SJSA1 (cell line): ENCODE results near the gene DLG2. TPM values are rescaled to one million over a fixed set of nuclear protein-coding genes. Genes with fewer than 3 reads are reported as not detected.
"Not testable (repeated sequence)": the region's sequence is repeated elsewhere in the genome, so short reads cannot be mapped to it uniquely, and the experiment has no call there.

Experiments used
- DNase-seq, 2 experiments: peaks; one replicate each; pipeline ENCODE4 v3.0.0-alpha.2; 2015 to 2020; ENCODE audit warnings: low spot score in 2 of 2, low read depth in 1 of 2
- H3K27ac ChIP-seq: fragments of 250-450 bp; sonication (Bioruptor Pico); 2 replicates; pipeline ENCODE4 v1.5.1; 2020; ENCODE audit warnings: mild to moderate bottlenecking, moderate library complexity
- H3K27me3 ChIP-seq: fragments of 250-450 bp; sonication (Bioruptor Pico); replicated peaks from 2 replicates; pipeline ENCODE4 v1.5.1; 2020; ENCODE audit warnings: mild to moderate bottlenecking, moderate library complexity
- H3K36me3 ChIP-seq: fragments of 250-450 bp; sonication (Bioruptor Pico); 2 replicates; pipeline ENCODE4 v1.5.1; 2020; ENCODE audit warnings: mild to moderate bottlenecking
- H3K4me1 ChIP-seq: fragments of 250-450 bp; sonication (Bioruptor Pico); replicated peaks from 2 replicates; pipeline ENCODE4 v1.6.1; 2021; ENCODE audit warnings: mild to moderate bottlenecking
- H3K4me3 ChIP-seq: fragments of 250-450 bp; sonication (Bioruptor Pico); 2 replicates; pipeline ENCODE4 v1.5.1; 2020; ENCODE audit warnings: mild to moderate bottlenecking
- H3K9me3 ChIP-seq: fragments of 250-450 bp; sonication (Bioruptor Pico); replicated peaks from 2 replicates; pipeline ENCODE4 v1.5.1; 2020; ENCODE audit warnings: mild to moderate bottlenecking
- total RNA-seq: library from RNA; depleted of rRNA; stranded (reverse); fragments of >200 nt; shearing (Covaris generic); gene quantifications from 2 replicates; pipeline ENCODE4 v1.2.3, GENCODE V29; 2014

Gene DLG2
- total RNA-seq, 1 experiment from 2014 or later: 0.13 TPM

GRCh38 chr11:85231588-85231987 lies 395.6 kb downstream of the DLG2 start:
- Histone ChIP-seq H3K4me1 (no peaks in the 10 kb centered on the region), H3K27ac (no peak overlapping the region), H3K4me3 (no peak overlapping the region), H3K27me3 (no peaks in the 10 kb centered on the region), H3K9me3 (no peaks in the 10 kb centered on the region), H3K36me3 (no peaks in the 10 kb centered on the region)
- DNase-seq: no peak

GRCh38 chr11:85229723-85230122 lies 397.4 kb downstream of the DLG2 start:
- H3K4me1 ChIP-seq, H3K36me3 ChIP-seq, DNase-seq, H3K27me3 ChIP-seq, H3K27ac ChIP-seq, H3K4me3 ChIP-seq, H3K9me3 ChIP-seq: not testable (repeated sequence)

GRCh38 chr11:85196968-85197367 lies 430.2 kb downstream of the DLG2 start:
- H3K27ac ChIP-seq: no peak overlapping the region
- H3K36me3 ChIP-seq: no peaks in the 10 kb centered on the region
- no peaks in the 10 kb centered on the region for H3K9me3 ChIP-seq
- H3K27me3 ChIP-seq: no peaks in the 10 kb centered on the region
- DNase-seq: no peak
- no peak overlapping the region for H3K4me3 ChIP-seq
- H3K4me1 ChIP-seq: no peaks in the 10 kb centered on the region

- H3K36me3 ChIP-seq: no peaks in the 10 kb centered on the region
- H3K27ac ChIP-seq: no peak overlapping the region
- H3K4me3 ChIP-seq: no peak overlapping the region
- no peak for DNase-seq
- H3K27me3 ChIP-seq: no peaks in the 10 kb centered on the region
- no peaks in the 10 kb centered on the region for H3K9me3 ChIP-seq
- H3K4me1 ChIP-seq: no peaks in the 10 kb centered on the region
Measured at GRCh38 chr11:85195934-85196333, 431.2 kb downstream of the DLG2 start.

GRCh38 chr11:85187992-85188391 lies 439.2 kb downstream of the DLG2 start:
- Histone ChIP-seq H3K4me3 (no peak overlapping the region), H3K27me3 (no peaks in the 10 kb centered on the region), H3K9me3 (no peaks in the 10 kb centered on the region), H3K4me1 (no peaks in the 10 kb centered on the region), H3K27ac (no peak overlapping the region), H3K36me3 (no peaks in the 10 kb centered on the region)
- no peak for DNase-seq

GRCh38 chr11:85184721-85185120 lies 442.4 kb downstream of the DLG2 start:
- H3K27ac ChIP-seq: no peak overlapping the region
- no peaks in the 10 kb centered on the region for H3K27me3 ChIP-seq
- H3K9me3 ChIP-seq: no peaks in the 10 kb centered on the region
- no peak overlapping the region for H3K4me3 ChIP-seq
- no peak for DNase-seq
- H3K36me3 ChIP-seq: no peaks in the 10 kb centered on the region
- H3K4me1 ChIP-seq: no peaks in the 10 kb centered on the region

GRCh38 chr11:85182441-85183387 lies 444.4 kb downstream of the DLG2 start:
- Histone ChIP-seq H3K27me3 (no peaks in the 10 kb centered on the region), H3K36me3 (no peaks in the 10 kb centered on the region), H3K4me3 (no peak overlapping the region), H3K27ac (no peak overlapping the region), H3K4me1 (no peaks in the 10 kb centered on the region), H3K9me3 (no peaks in the 10 kb centered on the region)
- peak in 1 of 2 experiments; percentile 0 for DNase-seq

- Histone ChIP-seq H3K4me3 (no peak overlapping the region), H3K36me3 (no peaks in the 10 kb centered on the region), H3K4me1 (no peaks in the 10 kb centered on the region), H3K9me3 (no peaks in the 10 kb centered on the region), H3K27me3 (no peaks in the 10 kb centered on the region), H3K27ac (no peak overlapping the region)
- no peak for DNase-seq
Measured at GRCh38 chr11:85180528-85180927, 446.6 kb downstream of the DLG2 start.

GRCh38 chr11:85171648-85172257 lies 455.4 kb downstream of the DLG2 start:
- no peak overlapping the region for H3K4me3 ChIP-seq
- H3K27me3 ChIP-seq: no peaks in the 10 kb centered on the region
- no peaks in the 10 kb centered on the region for H3K36me3 ChIP-seq
- no peaks in the 10 kb centered on the region for H3K4me1 ChIP-seq
- H3K9me3 ChIP-seq: no peaks in the 10 kb centered on the region
- DNase-seq: no peak
- no peak overlapping the region for H3K27ac ChIP-seq

GRCh38 chr11:85170184-85170583 lies 457.0 kb downstream of the DLG2 start:
- Histone ChIP-seq H3K27me3 (no peaks in the 10 kb centered on the region), H3K4me1 (no peaks in the 10 kb centered on the region), H3K4me3 (no peak overlapping the region), H3K36me3 (no peaks in the 10 kb centered on the region), H3K27ac (no peak overlapping the region), H3K9me3 (no peaks in the 10 kb centered on the region)
- no peak for DNase-seq

- no peaks in the 10 kb centered on the region for H3K27me3 ChIP-seq
Measured at GRCh38 chr11:85167471-85167870, 459.7 kb downstream of the DLG2 start.

GRCh38 chr11:85167038-85167437 lies 460.1 kb downstream of the DLG2 start:
- Histone ChIP-seq H3K27me3 (no peaks in the 10 kb centered on the region), H3K9me3 (no peaks in the 10 kb centered on the region), H3K4me1 (no peaks in the 10 kb centered on the region), H3K27ac (no peak overlapping the region), H3K4me3 (no peak overlapping the region), H3K36me3 (no peaks in the 10 kb centered on the region)
- no peak for DNase-seq

More at GRCh38 chr11:85167471-85167870, 459.7 kb downstream of the DLG2 start:
- DNase-seq: no peak
- Histone ChIP-seq H3K36me3 (no peaks in the 10 kb centered on the region), H3K9me3 (no peaks in the 10 kb centered on the region), H3K27ac (no peak overlapping the region), H3K4me3 (no peak overlapping the region), H3K4me1 (no peaks in the 10 kb centered on the region)

GRCh38 chr11:85165819-85166218 lies 461.3 kb downstream of the DLG2 start:
- Histone ChIP-seq H3K9me3 (no peaks in the 10 kb centered on the region), H3K4me3 (no peak overlapping the region), H3K4me1 (no peaks in the 10 kb centered on the region), H3K36me3 (no peaks in the 10 kb centered on the region), H3K27ac (no peak overlapping the region), H3K27me3 (no peaks in the 10 kb centered on the region)
- DNase-seq: no peak

- Histone ChIP-seq H3K4me3 (no peak overlapping the region), H3K9me3 (no peaks in the 10 kb centered on the region), H3K27ac (no peak overlapping the region), H3K36me3 (no peaks in the 10 kb centered on the region), H3K27me3 (no peaks in the 10 kb centered on the region), H3K4me1 (no peaks in the 10 kb centered on the region)
- DNase-seq: no peak
Measured at GRCh38 chr11:85164743-85165142, 462.4 kb downstream of the DLG2 start.
